ENCODE results near the gene SLC8B1.

The SLC8B1 gene

DNA sequence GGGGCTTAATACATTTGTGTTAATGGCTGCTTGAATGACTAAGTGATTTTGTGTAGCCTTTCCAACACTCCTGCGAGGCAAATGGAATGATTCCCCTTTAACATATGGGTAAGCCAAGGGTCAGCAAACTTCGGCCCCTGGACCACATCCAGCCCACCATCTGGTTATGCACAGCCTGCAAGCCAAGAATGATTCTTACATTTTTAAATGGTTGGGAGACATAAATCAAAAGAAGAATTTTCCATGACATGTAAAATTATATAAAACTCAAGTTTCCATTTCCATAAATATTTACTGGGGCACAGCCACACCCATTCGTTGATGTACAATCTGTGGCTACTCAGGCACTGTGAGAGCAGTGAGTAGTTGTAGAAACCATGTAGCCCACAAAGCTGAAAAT is 9.0 kb downstream of the SLC8B1 start:
- FAIRE-seq, result no peak
- DNase-seq (ENCODE audit: low spot score), result no peak

DNA sequence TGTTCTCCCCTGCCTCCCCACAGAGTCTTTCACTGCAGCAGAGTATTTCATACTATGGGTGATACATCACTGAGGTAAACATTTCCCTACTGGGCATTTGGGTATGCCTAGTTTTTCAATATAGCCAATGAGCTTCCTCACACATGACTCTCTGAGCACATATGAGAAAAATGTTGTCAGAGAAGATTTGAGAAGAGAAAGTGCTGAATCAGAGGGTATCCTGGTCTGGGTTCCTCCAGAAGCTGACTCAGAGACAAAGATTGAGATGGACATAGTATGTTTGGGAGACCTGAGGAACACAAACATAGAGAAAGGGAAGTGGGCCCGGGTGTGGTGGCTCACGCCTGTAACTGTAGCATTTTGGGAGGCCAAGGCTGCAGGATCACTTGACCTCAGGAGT is 12.6 kb downstream of the SLC8B1 start:
- FAIRE-seq, result no peak
- DNase-seq (ENCODE audit: low spot score), result no peak

DNA sequence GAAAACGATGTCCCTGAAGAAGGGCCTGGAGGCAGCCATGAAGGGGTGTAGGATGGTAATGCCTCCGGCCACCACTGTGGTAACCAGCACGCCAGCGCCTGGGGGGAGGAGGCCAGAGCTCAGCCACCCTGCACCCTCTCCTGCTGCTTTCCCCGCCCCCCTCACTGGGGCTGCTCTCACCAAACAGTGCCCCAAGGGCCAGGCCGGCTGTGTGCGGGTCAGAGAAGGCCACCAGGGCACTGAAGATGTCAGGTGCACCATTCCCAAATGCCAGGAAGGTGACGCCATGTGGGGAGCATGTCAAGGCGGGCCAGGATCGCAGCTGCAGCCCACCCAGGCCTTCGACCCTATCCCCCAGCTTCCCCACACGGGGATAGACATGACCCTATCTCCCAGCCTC is 14.5 kb downstream of the SLC8B1 start:
- FAIRE-seq (no peak), DNase-seq (ENCODE audit: low spot score) (no peak)

GRCh38 chr12:113318900-113319628 is 15.8 kb downstream of the SLC8B1 start:
- DNase-seq (ENCODE audit: low spot score), result no peak
- FAIRE-seq, result no peak

DNA sequence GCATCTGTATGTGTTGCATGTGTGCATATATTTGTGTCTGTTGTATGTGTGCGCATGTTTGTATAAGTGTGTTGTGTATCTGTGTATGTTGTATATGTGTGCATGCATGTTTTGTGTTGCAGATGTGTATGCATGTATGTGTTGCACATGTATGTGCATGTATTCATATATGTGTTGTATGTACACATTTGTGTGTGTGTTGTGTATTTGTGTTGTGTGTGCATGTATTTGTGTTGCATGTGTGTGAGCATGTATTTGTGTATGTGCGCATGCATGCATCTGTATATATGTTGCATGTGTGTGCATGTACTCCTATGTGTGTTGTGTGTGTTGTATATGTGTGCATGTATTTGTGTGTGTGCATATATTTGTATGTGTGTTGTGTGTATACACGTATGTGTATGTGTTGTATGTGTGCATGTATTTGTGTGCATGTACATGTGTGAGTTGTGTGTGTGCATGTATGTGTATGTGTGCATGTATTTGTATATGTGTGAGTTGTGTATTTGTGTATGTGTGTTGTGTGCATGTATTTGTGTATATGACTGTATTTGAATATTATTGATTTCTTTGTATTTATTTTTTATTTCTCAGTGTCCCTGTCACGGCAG is 16.8 kb downstream of the SLC8B1 start:
- FAIRE-seq (peak; percentile 97), DNase-seq (ENCODE audit: low spot score) (no peak)

DNA sequence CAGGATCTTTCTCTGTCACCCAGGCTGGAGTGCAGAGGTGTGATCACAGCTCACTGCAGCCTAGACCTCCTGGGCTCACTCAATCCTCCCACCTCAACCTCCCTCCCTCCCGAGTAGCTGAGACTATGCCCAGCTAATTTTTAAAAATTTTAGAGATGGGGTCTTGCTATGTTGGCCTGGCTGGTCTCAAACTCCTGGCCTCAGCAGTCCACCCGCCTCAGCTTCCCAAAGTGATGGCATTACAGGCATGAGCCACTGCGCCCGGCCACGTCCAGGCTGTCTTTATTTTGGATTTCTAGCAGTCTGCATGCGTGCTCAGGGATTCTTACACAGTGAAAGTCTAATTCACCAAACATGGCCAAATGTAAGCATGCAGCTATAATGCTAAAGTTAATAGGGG is 17.8 kb downstream of the SLC8B1 start:
- FAIRE-seq, result no peak
- DNase-seq (ENCODE audit: low spot score), result no peak

DNA sequence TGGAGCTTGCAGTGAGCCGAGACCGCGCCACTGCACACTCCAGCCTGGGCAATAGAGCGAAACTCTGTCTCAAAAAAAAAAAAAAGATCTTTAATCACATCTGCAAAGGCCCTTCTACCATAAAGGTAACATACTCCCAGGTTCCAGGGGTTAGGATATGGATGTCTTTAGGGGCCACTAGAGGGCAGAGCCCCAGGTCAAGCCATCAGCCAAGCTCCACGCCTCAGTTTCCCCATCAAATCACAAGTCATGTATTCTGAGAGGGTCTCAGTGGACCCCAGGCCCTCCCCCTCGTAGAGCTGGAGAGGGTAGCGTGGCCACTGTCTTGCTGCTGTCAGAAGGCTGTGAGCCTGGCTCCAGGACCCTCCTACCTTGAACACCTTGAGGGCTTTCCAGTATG is 18.8 kb downstream of the SLC8B1 start:
- FAIRE-seq, result no peak

GRCh38 chr12:113315358-113315757 is 19.6 kb downstream of the SLC8B1 start:
- FAIRE-seq (no peak), DNase-seq (ENCODE audit: low spot score) (no peak)

More for the DNA sequence above, 18.8 kb downstream of the SLC8B1 start:
- no peak for DNase-seq (ENCODE audit: low spot score)

- DNase-seq (ENCODE audit: low spot score), result no peak
- no peak for FAIRE-seq
Observed at GRCh38 chr12:113314121-113314529, 20.8 kb downstream of the SLC8B1 start.

GRCh38 chr12:113310489-113310888 is 24.4 kb downstream of the SLC8B1 start:
- no peak for DNase-seq (ENCODE audit: low spot score)
- no peak for FAIRE-seq

DNA sequence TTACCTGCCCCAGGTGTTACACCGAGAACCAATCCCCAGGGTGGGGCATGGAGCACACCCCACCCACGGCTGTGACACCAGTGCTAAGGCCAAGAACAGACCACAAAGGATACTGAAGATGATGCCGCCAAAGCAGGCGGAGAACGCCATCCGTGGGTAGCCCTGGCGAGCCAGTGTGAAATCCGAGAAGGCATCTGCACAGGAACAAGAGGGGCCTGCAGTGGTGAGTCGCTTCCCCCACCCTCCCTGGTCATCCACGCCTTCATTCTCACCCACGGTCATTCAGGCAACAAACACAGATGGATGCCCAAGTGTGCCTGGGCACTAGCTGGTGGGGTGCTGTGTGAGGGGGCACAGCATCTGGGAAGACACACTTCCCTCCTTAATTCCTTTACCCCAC is 28.5 kb downstream of the SLC8B1 start:
- FAIRE-seq (no peak), DNase-seq (ENCODE audit: low spot score) (no peak)

DNA sequence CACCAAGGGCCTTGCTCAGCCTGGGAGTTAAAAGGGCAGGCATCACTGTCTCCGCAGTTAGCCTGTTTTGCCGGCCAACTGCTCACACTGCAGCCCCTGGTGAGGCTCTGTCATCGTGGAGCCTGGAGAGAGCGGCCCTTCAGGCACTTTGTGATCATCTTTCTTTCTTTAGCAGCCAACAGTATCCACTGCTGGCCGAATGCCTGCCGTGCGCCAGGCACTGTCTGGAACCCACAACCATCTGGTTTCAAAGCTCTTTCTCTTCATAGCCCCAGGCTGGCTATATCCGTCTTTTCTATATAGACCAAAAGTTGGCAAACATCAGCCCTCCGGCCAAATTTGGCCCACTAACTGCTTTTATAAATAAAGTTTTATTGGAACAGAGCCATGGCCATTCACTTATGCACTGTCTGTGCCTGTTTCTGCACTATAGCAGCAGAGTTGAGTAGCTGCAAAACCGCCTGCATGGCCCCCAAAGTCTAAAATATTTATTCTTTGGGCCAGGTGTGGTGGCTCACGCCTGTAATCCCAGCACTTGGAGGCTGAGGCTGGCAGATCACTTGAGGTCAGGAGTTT is 29.5 kb downstream of the SLC8B1 start:
- DNase-seq (ENCODE audit: low spot score), result no peak
- FAIRE-seq, result no peak

GRCh38 chr12:113302886-113303640 is 31.8 kb downstream of the SLC8B1 start:
- peak; percentile 61 for FAIRE-seq
- DNase-seq (ENCODE audit: low spot score), result no peak

DNA sequence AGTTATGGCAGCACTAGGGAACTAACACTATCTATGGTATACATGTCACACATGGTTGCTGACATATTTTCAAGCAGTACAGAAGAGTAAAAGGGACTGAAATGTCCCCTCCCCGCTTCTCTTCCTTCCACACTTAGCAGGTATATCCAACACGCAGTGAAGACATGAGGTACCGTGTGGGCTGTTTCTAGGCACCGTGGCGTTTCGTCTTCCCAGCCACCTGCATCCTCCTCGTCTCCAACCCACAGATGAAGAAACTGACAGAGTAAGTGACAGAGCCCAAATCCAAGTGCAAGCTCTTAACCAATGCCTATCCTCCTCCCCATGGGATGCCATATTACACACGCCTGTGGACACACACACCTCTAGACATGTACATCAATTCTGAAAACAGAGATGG is 32.4 kb downstream of the SLC8B1 start:
- FAIRE-seq (no peak), DNase-seq (ENCODE audit: low spot score) (no peak)

DNA sequence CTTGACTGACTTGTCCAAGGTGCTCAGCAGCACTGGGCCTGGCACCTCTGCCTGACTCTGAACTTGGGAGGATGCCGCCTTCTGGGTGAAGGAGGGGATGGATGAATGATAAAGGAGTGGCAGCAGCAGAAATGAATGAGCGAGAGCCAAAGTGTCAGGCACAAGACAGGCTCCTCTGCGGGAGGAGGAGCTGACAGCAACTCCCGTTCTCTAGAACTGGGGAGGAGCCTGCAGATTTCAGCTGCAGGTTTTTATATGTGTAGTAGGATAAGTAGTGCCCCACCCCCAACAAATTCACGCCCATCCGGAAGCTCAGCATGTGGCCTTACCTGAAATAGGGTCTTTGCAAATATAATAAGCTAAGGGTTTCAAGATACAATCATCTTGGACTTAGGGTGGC is 33.1 kb downstream of the SLC8B1 start:
- no peak for DNase-seq (ENCODE audit: low spot score)
- no peak for FAIRE-seq

DNA sequence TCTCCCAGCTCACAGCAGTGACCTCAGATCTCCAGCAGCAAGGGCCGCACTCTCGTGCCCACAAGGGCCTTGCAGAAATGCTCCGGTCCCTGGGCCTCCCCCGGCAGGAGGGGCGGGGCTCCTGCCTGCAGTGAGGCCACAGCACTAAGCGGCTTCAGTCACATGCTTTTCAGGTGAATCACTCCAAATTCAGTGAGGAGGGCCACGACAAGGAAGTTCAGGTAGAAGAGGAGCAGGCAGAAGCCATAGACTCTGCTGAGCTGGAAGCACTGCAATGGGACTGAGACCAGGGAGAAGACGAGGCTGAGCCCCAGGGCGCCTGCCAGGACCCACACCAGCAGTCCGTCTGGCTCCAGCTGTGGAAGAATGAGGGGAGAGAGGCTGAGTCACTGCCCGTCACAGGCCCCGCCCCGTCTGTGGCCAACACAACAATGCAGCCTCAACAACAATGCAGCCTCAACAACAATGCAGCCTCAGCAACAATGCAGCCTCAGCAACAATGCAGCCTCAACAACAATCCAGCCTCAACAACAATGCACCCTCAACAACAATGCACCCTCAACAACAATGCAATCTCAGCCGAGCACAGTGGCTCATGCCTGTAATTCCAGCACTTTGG is 35.2 kb downstream of the SLC8B1 start:
- peak; percentile 95 for FAIRE-seq
- DNase-seq (ENCODE audit: low spot score), result peak; percentile 96

GRCh38 chr12:113298861-113299545 is 35.9 kb downstream of the SLC8B1 start:
- DNase-seq (ENCODE audit: low spot score) (no peak), FAIRE-seq (no peak)

- no peak for FAIRE-seq
Observed at GRCh38 chr12:113298472-113298817, 36.5 kb downstream of the SLC8B1 start.

GRCh38 chr12:113297621-113298471 is 37.1 kb downstream of the SLC8B1 start:
- DNase-seq (ENCODE audit: low spot score) (no peak), FAIRE-seq (peak; percentile 5)

More at GRCh38 chr12:113298472-113298817, 36.5 kb downstream of the SLC8B1 start:
- DNase-seq (ENCODE audit: low spot score), result no peak

GRCh38 chr12:113297214-113297587 is 37.7 kb downstream of the SLC8B1 start:
- FAIRE-seq (no peak), DNase-seq (ENCODE audit: low spot score) (no peak)
